SK-N-SH treated with all-trans-retinoic acid at 6 μM for 48 hours (cell line): ENCODE results near the gene RAPGEFL1.
"Not testable (repeated sequence)": the region's sequence is repeated elsewhere in the genome, so short reads cannot be mapped to it uniquely, and the experiment has no call there.

Source experiments
- ATAC-seq: fragments of 200-7000 bp; cut with Tn5 transposase; 3 replicates; pipeline ENCODE4 v1.9.1; 2020; ENCODE audit warnings: mild to moderate bottlenecking, moderate library complexity
- ARNTL ChIP-seq: fragments of 450-650 bp; formaldehyde crosslinking; IDR thresholded peaks from 2 replicates; pipeline ENCODE4 v1.5.0; 2020; ENCODE audit warnings: low read depth, mild to moderate bottlenecking, moderate library complexity, borderline replicate concordance
- BACH2 ChIP-seq: fragments of 250-450 bp; sonication (Bioruptor Pico); IDR thresholded peaks from 2 replicates; pipeline ENCODE4 v1.9.0; 2021; ENCODE audit warnings: mild to moderate bottlenecking, borderline replicate concordance
- CSRNP3 ChIP-seq: fragments of 250-450 bp; sonication (Bioruptor Pico); IDR thresholded peaks from 2 replicates; pipeline ENCODE4 v1.5.1; 2021; ENCODE audit warnings: mild to moderate bottlenecking, moderate library complexity
- ESRRG ChIP-seq: fragments of 250-450 bp; sonication (Bioruptor Pico); IDR thresholded peaks from 2 replicates; pipeline ENCODE4 v1.6.1; 2021; ENCODE audit warnings: mild to moderate bottlenecking
- GLIS3 ChIP-seq: fragments of 250-450 bp; sonication (Bioruptor Pico); IDR thresholded peaks from 2 replicates; pipeline ENCODE4 v1.5.0; 2020; ENCODE audit warnings: mild to moderate bottlenecking, moderate library complexity
- ISL1 ChIP-seq: fragments of 250-450 bp; sonication (Bioruptor Pico); IDR thresholded peaks from 2 replicates; pipeline ENCODE4 v2.1.2; 2022; ENCODE audit warnings: mild to moderate bottlenecking, moderate library complexity
- OSR1 ChIP-seq: fragments of 250-450 bp; sonication (Bioruptor Pico); IDR thresholded peaks from 2 replicates; pipeline ENCODE4 v1.8.0; 2022; ENCODE audit warnings: moderate library complexity, mild to moderate bottlenecking, inconsistent platforms
- PPARA ChIP-seq: fragments of 250-450 bp; sonication (Bioruptor Pico); IDR thresholded peaks from 2 replicates; pipeline ENCODE4 v1.5.0; 2020; ENCODE audit warnings: mild to moderate bottlenecking, borderline replicate concordance
- RARB ChIP-seq: fragments of 250-450 bp; sonication (Bioruptor Pico); IDR thresholded peaks from 2 replicates; pipeline ENCODE4 v1.8.0; 2021; ENCODE audit warnings: mild to moderate bottlenecking, moderate library complexity
- SNAI2 ChIP-seq: fragments of 250-450 bp; sonication (Bioruptor Pico); IDR thresholded peaks from 2 replicates; pipeline ENCODE4 v1.5.0; 2020; ENCODE audit warnings: mild to moderate bottlenecking, moderate library complexity
- TCF4 ChIP-seq: fragments of 250-450 bp; sonication (Bioruptor Pico); IDR thresholded peaks from 2 replicates; pipeline ENCODE4 v1.8.0; 2021; ENCODE audit warnings: mild to moderate bottlenecking, moderate library complexity, borderline replicate concordance
- TOX ChIP-seq: fragments of 250-450 bp; sonication (Bioruptor Pico); IDR thresholded peaks from 2 replicates; pipeline ENCODE4 v1.8.0; 2021; ENCODE audit warnings: mild to moderate bottlenecking, moderate library complexity, borderline replicate concordance
- ZC3H10 ChIP-seq: fragments of 250-450 bp; sonication (Bioruptor Pico); IDR thresholded peaks from 2 replicates; pipeline ENCODE4 v1.5.1; 2021; ENCODE audit warnings: mild to moderate bottlenecking, moderate library complexity
- ZFP3 ChIP-seq: fragments of 250-450 bp; sonication (Bioruptor Pico); IDR thresholded peaks from 2 replicates; pipeline ENCODE4 v1.5.0; 2020; ENCODE audit warnings: mild to moderate bottlenecking, moderate library complexity
- ZFP30 ChIP-seq: fragments of 450-650 bp; formaldehyde crosslinking; IDR thresholded peaks from 2 replicates; pipeline ENCODE4 v1.5.0; 2022; ENCODE audit warnings: mild to moderate bottlenecking, moderate library complexity
- ZNF70 ChIP-seq: fragments of 450-650 bp; formaldehyde crosslinking; IDR thresholded peaks from 2 replicates; pipeline ENCODE4 v1.5.0; 2020; ENCODE audit warnings: mild to moderate bottlenecking, moderate library complexity
- TF ChIP-seq, protein P1 (sequence below): fragments of 250-450 bp; sonication (Bioruptor Pico); IDR thresholded peaks from 2 replicates; pipeline ENCODE4 v1.5.0; 2020; ENCODE audit warnings: mild to moderate bottlenecking, moderate library complexity
- TF ChIP-seq, protein P2 (sequence below): fragments of 250-450 bp; sonication (Bioruptor Pico); IDR thresholded peaks from 2 replicates; pipeline ENCODE4 v1.5.1; 2020; ENCODE audit warnings: low read depth, mild to moderate bottlenecking, moderate library complexity
- TF ChIP-seq, protein P3 (sequence below): fragments of 250-450 bp; sonication (Bioruptor Pico); IDR thresholded peaks from 2 replicates; pipeline ENCODE4 v1.8.0; 2020; ENCODE audit warnings: mild to moderate bottlenecking, moderate library complexity, borderline replicate concordance
- TF ChIP-seq, protein P4 (sequence below): fragments of 250-450 bp; sonication (Bioruptor Pico); IDR thresholded peaks from 2 replicates; pipeline ENCODE4 v1.8.0; 2021; ENCODE audit warnings: low read depth, mild to moderate bottlenecking, moderate library complexity, borderline replicate concordance

Gene RAPGEFL1

DNA sequence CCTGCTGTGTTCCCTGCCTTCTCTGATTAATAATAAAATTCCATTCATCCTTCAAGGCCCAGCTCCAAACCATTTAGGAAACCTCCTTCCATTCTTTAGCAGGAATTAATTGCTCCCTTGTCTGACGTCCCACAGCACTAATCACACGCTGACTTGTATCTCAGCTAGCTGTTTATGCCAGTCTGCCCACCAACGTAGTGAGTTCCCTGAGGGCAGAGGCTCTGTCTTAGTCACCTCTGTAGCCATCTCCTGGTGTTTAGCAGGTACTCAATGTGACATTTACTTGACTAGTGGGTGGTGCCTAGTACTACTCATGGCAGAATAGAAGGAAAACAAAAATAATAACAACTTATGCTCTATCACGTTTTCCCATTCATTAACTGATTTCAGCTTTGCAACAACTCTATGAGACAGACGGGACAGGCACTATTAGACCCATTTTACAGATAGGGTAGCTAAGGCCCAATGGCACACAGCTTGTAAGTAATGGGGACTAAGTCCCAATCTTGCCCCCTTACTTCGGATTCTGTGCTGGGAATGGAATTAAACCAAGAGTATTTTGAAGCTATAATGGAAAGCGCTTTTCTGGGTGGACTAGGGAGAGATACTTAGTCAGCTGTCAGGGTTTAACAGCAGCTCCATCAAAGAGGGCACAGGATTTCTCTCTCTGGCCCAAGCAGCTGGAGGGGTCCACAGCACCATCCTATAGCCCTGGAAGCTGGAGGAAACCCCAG, 40.9 kb downstream of the RAPGEFL1 start:
- ATAC-seq = no peak
- TF ChIP-seq, protein P1, sequence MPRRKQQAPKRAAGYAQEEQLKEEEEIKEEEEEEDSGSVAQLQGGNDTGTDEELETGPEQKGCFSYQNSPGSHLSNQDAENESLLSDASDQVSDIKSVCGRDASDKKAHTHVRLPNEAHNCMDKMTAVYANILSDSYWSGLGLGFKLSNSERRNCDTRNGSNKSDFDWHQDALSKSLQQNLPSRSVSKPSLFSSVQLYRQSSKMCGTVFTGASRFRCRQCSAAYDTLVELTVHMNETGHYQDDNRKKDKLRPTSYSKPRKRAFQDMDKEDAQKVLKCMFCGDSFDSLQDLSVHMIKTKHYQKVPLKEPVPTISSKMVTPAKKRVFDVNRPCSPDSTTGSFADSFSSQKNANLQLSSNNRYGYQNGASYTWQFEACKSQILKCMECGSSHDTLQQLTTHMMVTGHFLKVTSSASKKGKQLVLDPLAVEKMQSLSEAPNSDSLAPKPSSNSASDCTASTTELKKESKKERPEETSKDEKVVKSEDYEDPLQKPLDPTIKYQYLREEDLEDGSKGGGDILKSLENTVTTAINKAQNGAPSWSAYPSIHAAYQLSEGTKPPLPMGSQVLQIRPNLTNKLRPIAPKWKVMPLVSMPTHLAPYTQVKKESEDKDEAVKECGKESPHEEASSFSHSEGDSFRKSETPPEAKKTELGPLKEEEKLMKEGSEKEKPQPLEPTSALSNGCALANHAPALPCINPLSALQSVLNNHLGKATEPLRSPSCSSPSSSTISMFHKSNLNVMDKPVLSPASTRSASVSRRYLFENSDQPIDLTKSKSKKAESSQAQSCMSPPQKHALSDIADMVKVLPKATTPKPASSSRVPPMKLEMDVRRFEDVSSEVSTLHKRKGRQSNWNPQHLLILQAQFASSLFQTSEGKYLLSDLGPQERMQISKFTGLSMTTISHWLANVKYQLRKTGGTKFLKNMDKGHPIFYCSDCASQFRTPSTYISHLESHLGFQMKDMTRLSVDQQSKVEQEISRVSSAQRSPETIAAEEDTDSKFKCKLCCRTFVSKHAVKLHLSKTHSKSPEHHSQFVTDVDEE (CRISPR knock-in tag) = no peak
- no peak for TF ChIP-seq CSRNP3 (CRISPR knock-in tag)
- TF ChIP-seq, protein P2, sequence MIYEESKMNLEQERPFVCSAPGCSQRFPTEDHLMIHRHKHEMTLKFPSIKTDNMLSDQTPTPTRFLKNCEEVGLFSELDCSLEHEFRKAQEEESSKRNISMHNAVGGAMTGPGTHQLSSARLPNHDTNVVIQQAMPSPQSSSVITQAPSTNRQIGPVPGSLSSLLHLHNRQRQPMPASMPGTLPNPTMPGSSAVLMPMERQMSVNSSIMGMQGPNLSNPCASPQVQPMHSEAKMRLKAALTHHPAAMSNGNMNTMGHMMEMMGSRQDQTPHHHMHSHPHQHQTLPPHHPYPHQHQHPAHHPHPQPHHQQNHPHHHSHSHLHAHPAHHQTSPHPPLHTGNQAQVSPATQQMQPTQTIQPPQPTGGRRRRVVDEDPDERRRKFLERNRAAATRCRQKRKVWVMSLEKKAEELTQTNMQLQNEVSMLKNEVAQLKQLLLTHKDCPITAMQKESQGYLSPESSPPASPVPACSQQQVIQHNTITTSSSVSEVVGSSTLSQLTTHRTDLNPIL = no peak

- no peak for TF ChIP-seq PPARA
- ATAC-seq = peak; percentile 96
These were observed 41.7 kb downstream of the RAPGEFL1 start, which contains the start of gene WIPF2 for GRCh38 chr17:40218740-40219593. Gene WIPF2, plus strand, starts transcription at chr17:40219304. Its CDS starts 37,156 bp downstream, at chr17:40256460.

- peak; percentile 80 for ATAC-seq
- TF ChIP-seq ZFP30 (CRISPR knock-in tag) = no peak
- no peak for TF ChIP-seq SNAI2 (CRISPR knock-in tag)
- no peak for TF ChIP-seq ISL1
These were observed 42.5 kb downstream of the RAPGEFL1 start for GRCh38 chr17:40219594-40220338.

DNA sequence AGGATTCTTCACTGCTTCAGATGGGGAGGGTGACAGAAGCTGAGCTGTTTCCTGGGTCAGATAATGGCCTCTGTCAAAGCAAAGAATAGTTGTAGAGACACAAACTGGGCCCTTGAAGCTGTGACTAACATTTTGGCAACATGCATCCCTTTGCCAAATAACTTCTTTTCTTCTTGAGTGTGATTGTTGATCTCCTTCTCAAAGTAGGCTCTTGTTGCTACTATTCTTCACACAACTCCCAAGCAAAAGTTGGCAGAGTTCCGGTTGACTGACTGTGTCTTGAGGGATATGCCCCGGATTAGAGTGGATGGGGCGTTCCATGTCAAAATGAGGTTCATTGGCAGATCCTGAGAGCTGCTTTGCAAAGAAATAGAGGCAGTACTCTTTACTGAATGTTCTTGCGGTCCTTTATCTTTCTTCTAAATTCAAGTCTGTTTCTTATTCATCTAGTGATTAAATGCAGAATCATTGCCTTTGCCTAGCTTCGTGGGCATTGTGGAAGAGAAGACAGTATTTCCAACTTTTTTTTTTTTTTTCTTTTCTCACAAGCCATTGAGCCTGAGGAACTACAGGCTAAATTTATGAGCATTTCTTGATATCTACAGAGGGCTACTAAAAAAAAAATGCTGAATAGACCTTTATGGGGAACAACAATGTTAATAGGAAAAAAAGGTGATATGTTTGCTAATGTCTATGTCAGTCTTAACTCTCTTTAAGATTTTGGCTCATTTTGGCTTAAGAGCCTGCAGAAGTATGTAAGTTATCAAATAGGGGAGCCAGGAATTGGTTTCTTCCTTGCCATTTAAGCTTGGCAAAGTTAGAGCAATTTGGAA, 47.7 kb downstream of the RAPGEFL1 start:
- TF ChIP-seq ZNF70 (no peak), ZFP3 (CRISPR knock-in tag) (no peak), PPARA (no peak), TCF4 (CRISPR knock-in tag) (no peak), BACH2 (CRISPR knock-in tag) (no peak), ZC3H10 (CRISPR knock-in tag) (no peak), CSRNP3 (CRISPR knock-in tag) (no peak), ISL1 (no peak), ESRRG (no peak), ZFP30 (CRISPR knock-in tag) (no peak), OSR1 (CRISPR knock-in tag) (no peak), TOX (CRISPR knock-in tag) (no peak), SNAI2 (CRISPR knock-in tag) (no peak), GLIS3 (CRISPR knock-in tag) (no peak), ARNTL (no peak), RARB (CRISPR knock-in tag) (no peak)
- TF ChIP-seq, protein P3, sequence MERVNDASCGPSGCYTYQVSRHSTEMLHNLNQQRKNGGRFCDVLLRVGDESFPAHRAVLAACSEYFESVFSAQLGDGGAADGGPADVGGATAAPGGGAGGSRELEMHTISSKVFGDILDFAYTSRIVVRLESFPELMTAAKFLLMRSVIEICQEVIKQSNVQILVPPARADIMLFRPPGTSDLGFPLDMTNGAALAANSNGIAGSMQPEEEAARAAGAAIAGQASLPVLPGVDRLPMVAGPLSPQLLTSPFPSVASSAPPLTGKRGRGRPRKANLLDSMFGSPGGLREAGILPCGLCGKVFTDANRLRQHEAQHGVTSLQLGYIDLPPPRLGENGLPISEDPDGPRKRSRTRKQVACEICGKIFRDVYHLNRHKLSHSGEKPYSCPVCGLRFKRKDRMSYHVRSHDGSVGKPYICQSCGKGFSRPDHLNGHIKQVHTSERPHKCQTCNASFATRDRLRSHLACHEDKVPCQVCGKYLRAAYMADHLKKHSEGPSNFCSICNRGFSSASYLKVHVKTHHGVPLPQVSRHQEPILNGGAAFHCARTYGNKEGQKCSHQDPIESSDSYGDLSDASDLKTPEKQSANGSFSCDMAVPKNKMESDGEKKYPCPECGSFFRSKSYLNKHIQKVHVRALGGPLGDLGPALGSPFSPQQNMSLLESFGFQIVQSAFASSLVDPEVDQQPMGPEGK (CRISPR knock-in tag) = no peak
- TF ChIP-seq, protein P4, sequence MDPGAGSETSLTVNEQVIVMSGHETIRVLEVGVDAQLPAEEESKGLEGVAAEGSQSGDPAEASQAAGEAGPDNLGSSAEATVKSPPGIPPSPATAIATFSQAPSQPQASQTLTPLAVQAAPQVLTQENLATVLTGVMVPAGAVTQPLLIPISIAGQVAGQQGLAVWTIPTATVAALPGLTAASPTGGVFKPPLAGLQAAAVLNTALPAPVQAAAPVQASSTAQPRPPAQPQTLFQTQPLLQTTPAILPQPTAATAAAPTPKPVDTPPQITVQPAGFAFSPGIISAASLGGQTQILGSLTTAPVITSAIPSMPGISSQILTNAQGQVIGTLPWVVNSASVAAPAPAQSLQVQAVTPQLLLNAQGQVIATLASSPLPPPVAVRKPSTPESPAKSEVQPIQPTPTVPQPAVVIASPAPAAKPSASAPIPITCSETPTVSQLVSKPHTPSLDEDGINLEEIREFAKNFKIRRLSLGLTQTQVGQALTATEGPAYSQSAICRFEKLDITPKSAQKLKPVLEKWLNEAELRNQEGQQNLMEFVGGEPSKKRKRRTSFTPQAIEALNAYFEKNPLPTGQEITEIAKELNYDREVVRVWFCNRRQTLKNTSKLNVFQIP (CRISPR knock-in tag) = no peak
- no peak for ATAC-seq

- not testable (repeated sequence) for ATAC-seq
These were observed 51.9 kb downstream of the RAPGEFL1 start for GRCh38 chr17:40229146-40229545.
